ENCODE results near the gene THAP7. TPM values are rescaled to one million over a fixed set of nuclear protein-coding genes. Genes with fewer than 3 reads are reported as not detected.
A peak's percentile ranks its signal among the peaks of the same experiment; 100 is the strongest.

The THAP7 gene
- total RNA-seq, 1 experiment from 2014 or later: 19.3 TPM

DNA sequence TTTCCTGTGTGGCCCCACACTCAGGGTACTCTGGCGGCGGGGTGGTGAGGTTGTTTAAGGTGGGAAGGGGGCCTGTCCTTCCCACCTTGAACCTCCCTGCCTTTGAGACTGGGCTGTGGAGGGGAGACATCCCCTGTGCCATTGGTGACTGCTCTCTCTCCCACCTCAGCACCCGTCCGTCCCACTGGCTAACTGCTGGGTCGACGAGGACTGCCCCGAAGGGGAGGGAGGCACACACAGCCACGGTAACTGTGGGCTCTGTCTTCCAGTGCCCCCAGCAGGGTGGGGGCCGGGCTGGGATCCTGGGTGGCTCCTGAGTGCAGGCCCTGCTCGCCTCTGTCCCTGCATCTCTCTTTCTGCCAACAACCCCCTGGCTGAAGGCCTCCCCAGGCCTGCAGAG, 20.6 kb upstream of the THAP7 start:
- no peak overlapping the region for H3K4me3 Mint-ChIP-seq
- POLR2A ChIA-PET: no interaction called here
- H3K36me3 Mint-ChIP-seq: no peaks in the 10 kb centered on the region
- peaks cover 6% of the 10 kb centered on the region for H3K9me3 Mint-ChIP-seq
- ATAC-seq (no peak), DNase-seq (ENCODE audit: low spot score) (no peak)
- CTCF ChIA-PET: interaction anchor here (0.7 to 2.0 kb wide), 5 partner anchors 10 to 80 kb away, joined by 3 to 55 read pairs (median 16); partner anchors contain the start of genes LZTR1 and SLC7A4
- H3K27ac Mint-ChIP-seq: no peak overlapping the region
- no peaks in the 10 kb centered on the region for H3K4me1 Mint-ChIP-seq
- no peak for TF ChIP-seq ATF2 (CRISPR knock-in tag; IDR thresholded peaks at IDR 0.05; ENCODE audit: borderline replicate concordance, low read depth)
- TF ChIP-seq, protein P1, sequence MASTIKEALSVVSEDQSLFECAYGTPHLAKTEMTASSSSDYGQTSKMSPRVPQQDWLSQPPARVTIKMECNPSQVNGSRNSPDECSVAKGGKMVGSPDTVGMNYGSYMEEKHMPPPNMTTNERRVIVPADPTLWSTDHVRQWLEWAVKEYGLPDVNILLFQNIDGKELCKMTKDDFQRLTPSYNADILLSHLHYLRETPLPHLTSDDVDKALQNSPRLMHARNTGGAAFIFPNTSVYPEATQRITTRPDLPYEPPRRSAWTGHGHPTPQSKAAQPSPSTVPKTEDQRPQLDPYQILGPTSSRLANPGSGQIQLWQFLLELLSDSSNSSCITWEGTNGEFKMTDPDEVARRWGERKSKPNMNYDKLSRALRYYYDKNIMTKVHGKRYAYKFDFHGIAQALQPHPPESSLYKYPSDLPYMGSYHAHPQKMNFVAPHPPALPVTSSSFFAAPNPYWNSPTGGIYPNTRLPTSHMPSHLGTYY (CRISPR knock-in tag; IDR thresholded peaks at IDR 0.05): no peak
- TF ChIP-seq ZBTB21 (CRISPR knock-in tag; IDR thresholded peaks at IDR 0.05; ENCODE audit: borderline replicate concordance): no peak
- TF ChIP-seq ZNF281 (CRISPR knock-in tag; IDR thresholded peaks at IDR 0.05): no peak
- no peak for TF ChIP-seq MYBL2 (CRISPR knock-in tag; IDR thresholded peaks at IDR 0.05)
- TF ChIP-seq ATF1 (CRISPR knock-in tag; IDR thresholded peaks at IDR 0.05): no peak
- TF ChIP-seq ZNF232 (CRISPR knock-in tag; IDR thresholded peaks at IDR 0.05): no peak
- TF ChIP-seq HMGA2 (CRISPR knock-in tag; IDR thresholded peaks at IDR 0.05): no peak
- no peak for TF ChIP-seq FOXP1 (CRISPR knock-in tag; IDR thresholded peaks at IDR 0.05; ENCODE audit: borderline replicate concordance)
- no peak for TF ChIP-seq SOX15 (CRISPR knock-in tag; IDR thresholded peaks at IDR 0.05)
- no peak for TF ChIP-seq RELA (CRISPR knock-in tag; IDR thresholded peaks at IDR 0.05; ENCODE audit: borderline replicate concordance)
- no peak for TF ChIP-seq ZNF138 (CRISPR knock-in tag; conservative IDR thresholded peaks at IDR 0.05)
- TF ChIP-seq RORB (CRISPR knock-in tag; IDR thresholded peaks at IDR 0.05): no peak
- no peak for TF ChIP-seq ARID4B (CRISPR knock-in tag; IDR thresholded peaks at IDR 0.05; ENCODE audit: borderline replicate concordance)
- TF ChIP-seq SMAD4 (CRISPR knock-in tag; IDR thresholded peaks at IDR 0.05): no peak
- H3K27me3 Mint-ChIP-seq (ENCODE audit: low read depth): peaks cover 10% of the 10 kb centered on the region

GRCh38 chr22:21020802-21021429, 19.0 kb upstream of the THAP7 start:
- H3K4me3 Mint-ChIP-seq: no peak overlapping the region
- peaks cover 14% of the 10 kb centered on the region for H3K27me3 Mint-ChIP-seq (ENCODE audit: low read depth)
- no peaks in the 10 kb centered on the region for H3K4me1 Mint-ChIP-seq
- H3K9me3 Mint-ChIP-seq: peaks cover 6% of the 10 kb centered on the region
- DNase-seq (ENCODE audit: low spot score): peak; percentile 68
- peak; percentile 95 for ATAC-seq
- POLR2A ChIA-PET: interaction anchor here (1.1 to 1.5 kb wide), 2 partner anchors 25 to 39 kb away, joined by 3 read pairs; partner anchors contain the start of genes LRRC74B and LZTR1
- no peak overlapping the region for H3K27ac Mint-ChIP-seq
- CTCF ChIA-PET: interaction anchor here (0.6 to 2.0 kb wide), 35 partner anchors 9 to 227 kb away, joined by 3 to 55 read pairs (median 6); partner anchors contain the start of genes CRKL, LRRC74B, LZTR1 and SLC7A4
- H3K36me3 Mint-ChIP-seq: no peaks in the 10 kb centered on the region
- TF ChIP-seq MAX (CRISPR knock-in tag; IDR thresholded peaks at IDR 0.05): no peak
- no peak for TF ChIP-seq JUN (CRISPR knock-in tag; IDR thresholded peaks at IDR 0.05)
- peak; percentile 52; the same call in 1 of the 2 replicates for TF ChIP-seq CTCF (IDR thresholded peaks at IDR 0.05)

Measured in WTC11 (cell line).